ENCODE measurements around the gene TMCC2.

GRCh38 chr1:205260948-205261732 lies 33.4 kb downstream of the TMCC2 start:
- no peak for TF ChIP-seq CEBPB (IDR thresholded peaks at IDR 0.05)
- no peak for TF ChIP-seq YY1 (IDR thresholded peaks at IDR 0.05; ENCODE audit: low read depth)
- no peak for TF ChIP-seq RAD21 (IDR thresholded peaks at IDR 0.05; ENCODE audit: low read depth)
- TF ChIP-seq CREB1 (IDR thresholded peaks at IDR 0.05; ENCODE audit: low read depth), result no peak
- no peak for TF ChIP-seq FOXM1 (IDR thresholded peaks at IDR 0.05; ENCODE audit: borderline replicate concordance, low read depth)
- TF ChIP-seq TEAD4 (IDR thresholded peaks at IDR 0.05), result no peak
- no peak for TF ChIP-seq ZBTB7A (IDR thresholded peaks at IDR 0.05; ENCODE audit: low read depth)
- no peak for TF ChIP-seq USF1 (IDR thresholded peaks at IDR 0.05)
- no peak for TF ChIP-seq EP300 (IDR thresholded peaks at IDR 0.05; ENCODE audit: borderline replicate concordance)

All from Ishikawa (cell line).